Stimulated activated CD4-positive, alpha-beta T cell treated with anti-CD3 and anti-CD28 coated beads, Interleukin-2, amount 100 ng/mL, for 4 hours (primary cell): ENCODE measurements around the gene LYRM4.

Experiments used
- DNase-seq: peaks from one replicate; pipeline ENCODE4 v3.0.0-alpha.2; 2020; ENCODE audit warnings: low read depth

LYRM4 gene

GRCh38 chr6:5246141-5247097 is 14.3 kb downstream of the LYRM4 start:
- DNase-seq: no peak

GRCh38 chr6:5243069-5243468 is 17.7 kb downstream of the LYRM4 start:
- no peak for DNase-seq

GRCh38 chr6:5241252-5241651 is 19.5 kb downstream of the LYRM4 start:
- DNase-seq: no peak

GRCh38 chr6:5238336-5238735 is 22.4 kb downstream of the LYRM4 start:
- DNase-seq: no peak

GRCh38 chr6:5237805-5238204 is 22.9 kb downstream of the LYRM4 start:
- no peak for DNase-seq

GRCh38 chr6:5235830-5236229 is 24.9 kb downstream of the LYRM4 start:
- DNase-seq: no peak

GRCh38 chr6:5234874-5235273 is 25.9 kb downstream of the LYRM4 start:
- DNase-seq: no peak

- no peak for DNase-seq
These were observed 29.5 kb downstream of the LYRM4 start for GRCh38 chr6:5231289-5231688.

GRCh38 chr6:5230081-5230480 is 30.7 kb downstream of the LYRM4 start:
- no peak for DNase-seq

- no peak for DNase-seq
These were observed 31.4 kb downstream of the LYRM4 start for GRCh38 chr6:5229356-5229755.

GRCh38 chr6:5223309-5223708 is 37.4 kb downstream of the LYRM4 start:
- DNase-seq: no peak

- no peak for DNase-seq
These were observed 40.3 kb downstream of the LYRM4 start for GRCh38 chr6:5220443-5220842.

GRCh38 chr6:5219011-5219691 is 41.6 kb downstream of the LYRM4 start:
- DNase-seq: no peak

GRCh38 chr6:5217356-5217755 is 43.4 kb downstream of the LYRM4 start:
- no peak for DNase-seq

GRCh38 chr6:5215799-5216198 is 45.0 kb downstream of the LYRM4 start:
- DNase-seq: no peak

- no peak for DNase-seq
These were observed 45.6 kb downstream of the LYRM4 start for GRCh38 chr6:5215159-5215558.

GRCh38 chr6:5214570-5215052 is 46.1 kb downstream of the LYRM4 start:
- DNase-seq: no peak

- no peak for DNase-seq
These were observed 46.9 kb downstream of the LYRM4 start for GRCh38 chr6:5213836-5214235.

GRCh38 chr6:5211492-5211891 is 49.3 kb downstream of the LYRM4 start:
- DNase-seq: no peak

- DNase-seq: no peak
These were observed 52.2 kb downstream of the LYRM4 start for GRCh38 chr6:5208471-5208971.

GRCh38 chr6:5208057-5208456 is 52.7 kb downstream of the LYRM4 start:
- no peak for DNase-seq

- DNase-seq: no peak
These were observed 53.7 kb downstream of the LYRM4 start for GRCh38 chr6:5206920-5207561.
